ENCODE measurements around the gene EGFL6.

DNA sequence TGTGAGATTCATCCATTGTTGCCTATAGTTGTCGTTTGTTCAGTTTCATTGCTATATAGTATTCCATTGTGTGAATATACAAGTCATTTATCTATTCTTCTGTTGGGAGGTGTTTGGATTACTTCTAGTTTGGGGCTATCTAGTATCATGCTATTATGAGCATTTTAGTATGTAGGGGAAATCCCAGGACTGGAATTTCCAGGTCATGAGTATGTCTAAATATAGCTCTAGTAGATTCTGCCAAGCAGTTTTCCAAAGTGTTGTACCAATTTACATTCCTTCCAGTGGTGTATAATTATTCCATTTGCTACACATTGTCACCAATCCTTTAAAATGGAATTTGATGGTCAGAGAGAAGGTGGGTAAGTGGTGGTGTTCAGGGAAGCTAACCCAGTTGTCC is 30.1 kb downstream of the EGFL6 start:
- TF ChIP-seq POLR2A (IDR thresholded peaks at IDR 0.05) = no peak
- no peak for TF ChIP-seq POLR2AphosphoS5 (IDR thresholded peaks at IDR 0.05)
- TF ChIP-seq, protein P1, sequence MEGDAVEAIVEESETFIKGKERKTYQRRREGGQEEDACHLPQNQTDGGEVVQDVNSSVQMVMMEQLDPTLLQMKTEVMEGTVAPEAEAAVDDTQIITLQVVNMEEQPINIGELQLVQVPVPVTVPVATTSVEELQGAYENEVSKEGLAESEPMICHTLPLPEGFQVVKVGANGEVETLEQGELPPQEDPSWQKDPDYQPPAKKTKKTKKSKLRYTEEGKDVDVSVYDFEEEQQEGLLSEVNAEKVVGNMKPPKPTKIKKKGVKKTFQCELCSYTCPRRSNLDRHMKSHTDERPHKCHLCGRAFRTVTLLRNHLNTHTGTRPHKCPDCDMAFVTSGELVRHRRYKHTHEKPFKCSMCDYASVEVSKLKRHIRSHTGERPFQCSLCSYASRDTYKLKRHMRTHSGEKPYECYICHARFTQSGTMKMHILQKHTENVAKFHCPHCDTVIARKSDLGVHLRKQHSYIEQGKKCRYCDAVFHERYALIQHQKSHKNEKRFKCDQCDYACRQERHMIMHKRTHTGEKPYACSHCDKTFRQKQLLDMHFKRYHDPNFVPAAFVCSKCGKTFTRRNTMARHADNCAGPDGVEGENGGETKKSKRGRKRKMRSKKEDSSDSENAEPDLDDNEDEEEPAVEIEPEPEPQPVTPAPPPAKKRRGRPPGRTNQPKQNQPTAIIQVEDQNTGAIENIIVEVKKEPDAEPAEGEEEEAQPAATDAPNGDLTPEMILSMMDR (IDR thresholded peaks at IDR 0.05) = no peak

Data from upper lobe of left lung (tissue), 4 donors.